GM12864 (cell line): ENCODE results near the gene IRF2BPL.

ENCODE experiments used
- DNase-seq: peaks from one replicate; pipeline ENCODE4 v3.0.0-alpha.2; 2011; ENCODE audit warnings: low read depth
- H3K4me3 ChIP-seq: 2 replicates; pipeline ENCODE4 v1.5.1; 2011; ENCODE audit warnings: mild to moderate bottlenecking, low read depth, low read length, control low read depth
- CTCF ChIP-seq: IDR thresholded peaks from 2 replicates; pipeline ENCODE4 v1.5.1; 2011; ENCODE audit warnings: low read depth, mild to moderate bottlenecking, moderate library complexity, low read length, control low read depth, inconsistent platforms; ENCODE audit errors: missing control alignments

Gene IRF2BPL

GRCh38 chr14:76984297-76984696, 44.2 kb downstream of the IRF2BPL start:
- TF ChIP-seq CTCF = no peak
- no peak for DNase-seq
- no peak overlapping the region for H3K4me3 ChIP-seq

GRCh38 chr14:76981670-76982069, 46.8 kb downstream of the IRF2BPL start:
- DNase-seq = no peak
- TF ChIP-seq CTCF = no peak
- H3K4me3 ChIP-seq = no peak overlapping the region

- peak; percentile 81 for DNase-seq
These were observed 50.5 kb downstream of the IRF2BPL start for GRCh38 chr14:76977793-76978720.

GRCh38 chr14:76976240-76977005, 52.1 kb downstream of the IRF2BPL start:
- H3K4me3 ChIP-seq = no peak overlapping the region
- no peak for DNase-seq
- no peak for TF ChIP-seq CTCF

More at GRCh38 chr14:76977793-76978720, 50.5 kb downstream of the IRF2BPL start:
- TF ChIP-seq CTCF = no peak
- no peak overlapping the region for H3K4me3 ChIP-seq

GRCh38 chr14:76975812-76976211, 52.7 kb downstream of the IRF2BPL start:
- H3K4me3 ChIP-seq = no peak overlapping the region
- no peak for TF ChIP-seq CTCF
- DNase-seq = no peak

GRCh38 chr14:76975051-76975450, 53.5 kb downstream of the IRF2BPL start:
- DNase-seq = no peak
- no peak overlapping the region for H3K4me3 ChIP-seq
- no peak for TF ChIP-seq CTCF
